ENCODE measurements around the gene COG8.
"Not testable (repeated sequence)": the region's sequence is repeated elsewhere in the genome, so short reads cannot be mapped to it uniquely, and the experiment has no call there.

COG8 gene

GRCh38 chr16:69368866-69369265 is 29.5 kb upstream of the COG8 start:
- no peak overlapping the region for H3K9ac ChIP-seq (ENCODE audit: low read depth, low read length)
- H3K27ac ChIP-seq (ENCODE audit: low read depth, low read length) = no peak overlapping the region
- H3K4me3 ChIP-seq (ENCODE audit: low read length) = no peak overlapping the region
- H3K4me1 ChIP-seq (ENCODE audit: insufficient read depth, low read length) = no peaks in the 10 kb centered on the region
- H3K27me3 ChIP-seq (ENCODE audit: insufficient read depth, low read length) = no peaks in the 10 kb centered on the region
- H3K9me3 ChIP-seq (ENCODE audit: insufficient read depth, low read depth, low read length) = no peaks in the 10 kb centered on the region
- WGBS = 97% methylated on average over 3 of the region's 4 CpGs
- H3K36me3 ChIP-seq (ENCODE audit: insufficient read depth, low read length) = peaks cover 92% of the 10 kb centered on the region

GRCh38 chr16:69367980-69368379 is 28.6 kb upstream of the COG8 start:
- Histone ChIP-seq H3K27me3 (ENCODE audit: insufficient read depth, low read length) (no peaks in the 10 kb centered on the region), H3K9me3 (ENCODE audit: insufficient read depth, low read depth, low read length) (no peaks in the 10 kb centered on the region), H3K27ac (ENCODE audit: low read depth, low read length) (no peak overlapping the region), H3K4me1 (ENCODE audit: insufficient read depth, low read length) (no peaks in the 10 kb centered on the region), H3K4me3 (ENCODE audit: low read length) (no peak overlapping the region), H3K36me3 (ENCODE audit: insufficient read depth, low read length) (peaks cover 83% of the 10 kb centered on the region), H3K9ac (ENCODE audit: low read depth, low read length) (no peak overlapping the region)
- 97% methylated on average over 7 of the region's 7 CpGs for WGBS

DNA sequence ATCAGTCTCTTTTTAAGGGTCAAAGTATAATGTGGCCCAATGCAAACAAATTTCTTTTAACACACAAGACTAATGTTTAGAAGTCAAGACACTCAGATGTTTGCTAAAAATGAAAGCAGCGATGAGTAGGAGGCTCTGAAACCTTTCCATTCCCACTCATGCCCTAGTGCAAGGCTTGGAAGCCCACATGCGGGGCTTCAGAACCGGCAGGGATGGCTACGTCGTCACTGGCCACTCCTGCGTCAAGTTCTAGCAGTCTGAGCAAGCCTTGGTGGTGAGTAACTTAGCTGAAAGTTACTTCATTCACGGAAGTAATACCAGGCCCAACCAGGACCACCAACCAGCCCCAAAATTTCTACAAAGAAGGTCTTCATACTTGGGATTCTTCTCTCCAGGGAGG is 27.1 kb upstream of the COG8 start:
- Histone ChIP-seq H3K36me3 (ENCODE audit: insufficient read depth, low read length) (peaks cover 69% of the 10 kb centered on the region), H3K27me3 (ENCODE audit: insufficient read depth, low read length) (no peaks in the 10 kb centered on the region), H3K27ac (ENCODE audit: low read depth, low read length) (no peak overlapping the region), H3K9me3 (ENCODE audit: insufficient read depth, low read depth, low read length) (no peaks in the 10 kb centered on the region), H3K9ac (ENCODE audit: low read depth, low read length) (no peak overlapping the region), H3K4me3 (ENCODE audit: low read length) (no peak overlapping the region), H3K4me1 (ENCODE audit: insufficient read depth, low read length) (no peaks in the 10 kb centered on the region)
- WGBS = 98% methylated on average over 7 of the region's 7 CpGs

GRCh38 chr16:69365901-69366300 is 26.5 kb upstream of the COG8 start:
- no peaks in the 10 kb centered on the region for H3K9me3 ChIP-seq (ENCODE audit: insufficient read depth, low read depth, low read length)
- H3K27ac ChIP-seq (ENCODE audit: low read depth, low read length) = no peak overlapping the region
- H3K4me1 ChIP-seq (ENCODE audit: insufficient read depth, low read length) = no peaks in the 10 kb centered on the region
- no peaks in the 10 kb centered on the region for H3K27me3 ChIP-seq (ENCODE audit: insufficient read depth, low read length)
- H3K4me3 ChIP-seq (ENCODE audit: low read length) = no peak overlapping the region
- no peak overlapping the region for H3K9ac ChIP-seq (ENCODE audit: low read depth, low read length)
- WGBS = 98% methylated on average over 2 of the region's 2 CpGs
- peaks cover 66% of the 10 kb centered on the region for H3K36me3 ChIP-seq (ENCODE audit: insufficient read depth, low read length)

DNA sequence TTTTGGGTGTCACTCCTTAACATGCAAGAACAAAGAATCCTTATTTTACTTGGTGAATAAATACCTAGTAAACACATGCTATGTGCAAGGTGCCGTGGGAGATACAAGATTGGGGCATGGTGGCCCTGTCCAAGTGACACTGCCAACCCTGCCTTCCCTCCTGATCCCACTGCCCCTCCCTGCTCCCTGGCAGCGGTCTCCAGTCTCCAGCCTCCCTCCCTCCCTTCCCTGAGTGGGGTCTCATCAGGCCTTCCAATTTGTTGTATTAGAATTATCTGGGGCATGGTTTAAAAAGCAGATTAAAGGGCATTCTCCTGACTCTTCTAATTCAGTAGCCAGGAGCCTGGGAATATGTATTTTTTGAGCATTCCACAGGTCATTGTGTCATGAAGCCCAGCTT is 24.7 kb upstream of the COG8 start:
- WGBS = 97% methylated on average over 2 of the region's 2 CpGs
- Histone ChIP-seq H3K27me3 (ENCODE audit: insufficient read depth, low read length) (no peaks in the 10 kb centered on the region), H3K9ac (ENCODE audit: low read depth, low read length) (no peak overlapping the region), H3K4me1 (ENCODE audit: insufficient read depth, low read length) (no peaks in the 10 kb centered on the region), H3K36me3 (ENCODE audit: insufficient read depth, low read length) (peaks cover 50% of the 10 kb centered on the region), H3K4me3 (ENCODE audit: low read length) (no peak overlapping the region), H3K27ac (ENCODE audit: low read depth, low read length) (no peak overlapping the region), H3K9me3 (ENCODE audit: insufficient read depth, low read depth, low read length) (no peaks in the 10 kb centered on the region)

DNA sequence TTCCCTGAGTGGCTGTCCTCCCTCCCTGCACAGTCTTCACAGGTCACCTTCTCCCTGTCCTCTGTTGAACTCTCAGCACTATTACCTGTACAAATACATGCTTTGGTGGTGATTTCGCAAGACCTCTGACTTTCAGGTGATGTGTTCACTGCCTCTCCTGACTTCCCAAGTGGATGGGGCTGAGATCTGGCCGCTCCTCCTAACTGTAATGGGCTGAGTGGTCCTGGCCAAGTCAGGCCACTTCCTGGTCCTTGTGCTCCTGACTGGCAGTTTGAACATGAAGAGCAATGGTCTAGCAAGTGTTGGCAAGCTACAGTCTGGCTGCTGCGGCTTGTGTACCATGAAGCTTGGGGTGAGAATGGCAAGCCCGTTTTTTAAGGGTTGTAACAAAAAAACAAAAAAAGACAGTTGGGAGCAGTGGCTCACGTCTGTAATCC is 23.9 kb upstream of the COG8 start:
- H3K36me3 ChIP-seq (ENCODE audit: insufficient read depth, low read length) = peaks cover 42% of the 10 kb centered on the region
- no peaks in the 10 kb centered on the region for H3K9me3 ChIP-seq (ENCODE audit: insufficient read depth, low read depth, low read length)
- WGBS = 95% methylated on average over 5 of the region's 5 CpGs
- H3K9ac ChIP-seq (ENCODE audit: low read depth, low read length) = no peak overlapping the region
- no peak overlapping the region for H3K4me3 ChIP-seq (ENCODE audit: low read length)
- no peaks in the 10 kb centered on the region for H3K4me1 ChIP-seq (ENCODE audit: insufficient read depth, low read length)
- no peaks in the 10 kb centered on the region for H3K27me3 ChIP-seq (ENCODE audit: insufficient read depth, low read length)
- no peak overlapping the region for H3K27ac ChIP-seq (ENCODE audit: low read depth, low read length)

GRCh38 chr16:69360070-69360469 is 20.7 kb upstream of the COG8 start:
- H3K36me3 ChIP-seq (ENCODE audit: insufficient read depth, low read length) = peaks cover 31% of the 10 kb centered on the region
- WGBS = 97% methylated on average over 9 of the region's 9 CpGs
- H3K9ac ChIP-seq (ENCODE audit: low read depth, low read length); H3K27ac ChIP-seq (ENCODE audit: low read depth, low read length); H3K4me3 ChIP-seq (ENCODE audit: low read length); H3K9me3 ChIP-seq (ENCODE audit: insufficient read depth, low read depth, low read length); H3K4me1 ChIP-seq (ENCODE audit: insufficient read depth, low read length); H3K27me3 ChIP-seq (ENCODE audit: insufficient read depth, low read length): not testable (repeated sequence)

GRCh38 chr16:69351309-69352027 is 12.1 kb upstream of the COG8 start, which contains the start of gene TMED6:
Gene TMED6 (minus strand): TSS chr16:69351786. CDS start chr16:69351753, 33 bp downstream.
- Histone ChIP-seq H3K4me3 (ENCODE audit: low read length) (no peak within 1 kb of the TSS), H3K27me3 (ENCODE audit: insufficient read depth, low read length) (no peaks in the 10 kb centered on the region), H3K9ac (ENCODE audit: low read depth, low read length) (no peak within 1 kb of the TSS), H3K27ac (ENCODE audit: low read depth, low read length) (no peak within 1 kb of the TSS), H3K9me3 (ENCODE audit: insufficient read depth, low read depth, low read length) (no peaks in the 10 kb centered on the region), H3K4me1 (ENCODE audit: insufficient read depth, low read length) (no peaks in the 10 kb centered on the region), H3K36me3 (ENCODE audit: insufficient read depth, low read length) (peaks cover 16% of the 10 kb centered on the region)
- WGBS = 92% methylated on average over 12 of the region's 12 CpGs

DNA sequence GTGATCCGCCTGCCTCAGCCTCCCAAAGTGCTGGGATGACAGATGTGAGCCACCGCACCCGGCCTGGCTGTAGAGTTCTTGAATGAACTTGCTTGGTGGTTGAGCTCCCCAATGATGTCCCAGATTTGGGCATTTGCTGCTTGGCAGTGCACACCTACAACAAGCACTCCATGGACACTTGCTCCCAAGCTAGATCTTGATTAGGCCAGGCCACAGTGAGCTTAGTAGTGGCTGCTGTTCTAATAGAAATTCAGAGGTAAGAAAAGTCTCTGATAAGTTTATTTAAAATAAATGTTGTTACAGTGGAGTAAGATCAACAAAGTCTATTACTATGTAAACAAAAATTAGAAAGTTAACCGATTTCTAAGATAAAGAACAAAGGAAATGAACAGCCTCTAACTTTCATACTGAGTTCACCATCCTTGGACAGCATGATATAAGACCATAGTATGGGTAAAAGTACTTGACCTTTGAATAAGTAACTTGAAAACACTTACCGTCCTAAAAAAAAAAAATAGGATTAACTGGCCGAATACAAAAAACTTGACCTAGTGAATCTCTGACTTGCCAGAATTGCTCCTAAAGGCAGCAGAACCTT is 11.3 kb upstream of the COG8 start:
- Histone ChIP-seq H3K27ac (ENCODE audit: low read depth, low read length) (no peak overlapping the region), H3K9ac (ENCODE audit: low read depth, low read length) (no peak overlapping the region), H3K9me3 (ENCODE audit: insufficient read depth, low read depth, low read length) (no peaks in the 10 kb centered on the region), H3K4me3 (ENCODE audit: low read length) (no peak overlapping the region), H3K4me1 (ENCODE audit: insufficient read depth, low read length) (no peaks in the 10 kb centered on the region), H3K36me3 (ENCODE audit: insufficient read depth, low read length) (peaks cover 11% of the 10 kb centered on the region), H3K27me3 (ENCODE audit: insufficient read depth, low read length) (no peaks in the 10 kb centered on the region)
- WGBS = 95% methylated on average over 5 of the region's 6 CpGs

DNA sequence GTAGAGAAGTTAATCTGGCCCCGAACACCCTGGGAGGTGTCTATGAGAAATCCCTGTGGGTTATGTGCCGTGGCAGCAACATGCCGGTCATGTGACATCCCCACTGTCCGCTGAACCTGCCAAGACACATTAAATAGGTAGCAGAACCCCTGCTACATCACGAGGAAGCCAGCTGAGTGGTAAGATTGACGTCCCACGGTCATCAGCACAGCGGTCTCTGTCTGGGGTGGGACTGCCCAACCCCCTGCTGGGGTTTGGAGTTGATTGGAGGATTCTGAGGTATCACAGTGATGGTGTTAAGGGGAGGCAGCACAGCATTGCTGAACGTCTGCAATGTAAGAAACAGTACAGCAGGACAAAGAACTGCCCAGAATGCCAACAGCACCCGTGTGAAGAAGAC is 10.2 kb upstream of the COG8 start:
- Histone ChIP-seq H3K27ac (ENCODE audit: low read depth, low read length) (no peak overlapping the region), H3K4me1 (ENCODE audit: insufficient read depth, low read length) (no peaks in the 10 kb centered on the region), H3K9me3 (ENCODE audit: insufficient read depth, low read depth, low read length) (no peaks in the 10 kb centered on the region), H3K36me3 (ENCODE audit: insufficient read depth, low read length) (peaks cover 5% of the 10 kb centered on the region; the same call in 1 of the 2 replicates), H3K9ac (ENCODE audit: low read depth, low read length) (no peak overlapping the region), H3K4me3 (ENCODE audit: low read length) (no peak overlapping the region), H3K27me3 (ENCODE audit: insufficient read depth, low read length) (no peaks in the 10 kb centered on the region)
- 94% methylated on average over 10 of the region's 10 CpGs for WGBS

DNA sequence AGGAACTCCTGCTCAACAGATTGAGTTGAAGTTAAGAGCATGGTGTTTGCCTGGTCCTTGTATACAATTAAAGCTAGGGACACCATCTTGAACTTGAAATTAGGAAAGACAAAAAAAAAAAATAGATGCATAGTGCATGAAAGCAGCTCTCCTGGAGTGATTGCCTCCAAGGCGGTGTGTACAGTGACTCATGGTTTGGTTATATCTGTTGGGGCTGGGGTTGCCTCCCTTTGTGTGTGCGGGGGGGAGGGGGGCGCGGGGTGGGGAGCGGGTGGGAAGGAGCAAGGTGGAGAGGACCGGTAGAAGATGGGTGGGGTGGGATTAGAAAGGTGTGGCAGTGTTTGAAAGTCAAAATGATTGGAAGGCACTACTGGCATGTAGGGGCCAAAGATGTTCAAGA is 8.9 kb upstream of the COG8 start:
- Histone ChIP-seq H3K36me3 (ENCODE audit: insufficient read depth, low read length) (peaks cover 17% of the 10 kb centered on the region), H3K9me3 (ENCODE audit: insufficient read depth, low read depth, low read length) (no peaks in the 10 kb centered on the region), H3K4me1 (ENCODE audit: insufficient read depth, low read length) (no peaks in the 10 kb centered on the region), H3K27me3 (ENCODE audit: insufficient read depth, low read length) (no peaks in the 10 kb centered on the region), H3K9ac (ENCODE audit: low read depth, low read length) (no peak overlapping the region), H3K4me3 (ENCODE audit: low read length) (no peak overlapping the region), H3K27ac (ENCODE audit: low read depth, low read length) (no peak overlapping the region)
- WGBS = 99% methylated on average over 6 of the region's 6 CpGs
